Peyer's patch (tissue), 4 donors: Measurements from ENCODE around the gene DCST1.

ENCODE experiments used
- CTCF ChIP-seq, 6 experiments: fragments of 450-650 bp in 4 of 6; fragments of 200-600 bp in 2 of 6; sonication (generic) in 1 of 6; IDR thresholded peaks; one replicate each; pipeline ENCODE4 v1.5.1; 2017 to 2019; ENCODE audit warnings: antibody characterized with exemption in 6 of 6, mild to moderate bottlenecking in 3 of 6, moderate library complexity in 1 of 6
- POLR2A ChIP-seq, 2 donors: fragments of 450-650 bp; IDR thresholded peaks; one replicate each; pipeline ENCODE4 v1.5.1; 2017; ENCODE audit warnings: antibody characterized with exemption in 2 of 2, mild to moderate bottlenecking in 2 of 2, moderate library complexity in 2 of 2

DNA sequence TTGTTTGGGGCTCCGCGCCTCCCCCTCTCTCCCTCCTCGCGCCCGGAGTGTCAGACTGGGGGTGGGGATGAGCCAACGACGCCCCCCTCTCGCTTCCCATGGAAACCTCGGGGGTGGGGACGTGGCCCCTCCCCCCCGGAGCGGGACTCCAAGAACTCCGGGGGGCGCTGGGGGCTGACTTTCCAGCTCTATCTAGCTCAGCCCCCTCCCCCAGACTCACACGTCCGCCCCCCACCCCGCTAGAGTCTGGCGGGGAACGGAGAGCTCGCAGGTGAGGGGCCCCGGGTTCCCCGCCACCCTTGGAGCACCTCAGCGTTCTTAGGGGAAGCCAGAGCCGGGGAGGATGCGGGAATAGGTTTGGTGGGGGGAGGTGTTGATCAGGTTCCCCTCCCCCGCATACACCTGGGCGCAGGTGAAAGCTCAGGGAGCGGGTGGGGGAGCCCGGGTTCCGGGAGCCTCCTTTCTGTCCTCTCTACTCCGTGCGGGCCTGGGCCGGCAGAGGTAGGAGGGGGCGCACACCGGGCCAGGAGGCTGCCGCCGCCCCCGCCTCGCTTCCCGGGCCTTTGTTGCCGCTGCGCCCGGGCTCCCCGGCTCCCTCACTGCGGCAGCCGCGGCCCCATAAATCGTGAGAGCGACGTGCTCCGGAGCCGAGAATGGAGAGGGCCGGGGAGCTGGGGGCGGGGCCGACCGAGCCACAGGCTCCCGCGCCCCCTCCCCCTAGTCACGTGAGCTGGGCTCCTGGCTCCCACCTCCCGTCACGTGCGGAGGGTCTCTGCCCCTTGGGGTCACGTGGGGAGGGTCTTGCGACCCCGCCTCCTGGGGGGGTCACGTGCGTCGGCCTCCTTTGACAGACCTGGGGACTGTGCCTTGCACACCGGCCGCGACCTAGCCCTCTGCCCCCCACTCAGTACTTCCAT, 46.9 kb downstream of the DCST1 start:
- TF ChIP-seq POLR2A (IDR thresholded peaks at IDR 0.05), result no peak
- no peak for TF ChIP-seq CTCF (IDR thresholded peaks at IDR 0.05)
